ENCODE results near the gene CBY1. TPM values are rescaled to one million over a fixed set of nuclear protein-coding genes. Genes with fewer than 3 reads are reported as not detected.
"Not testable (repeated sequence)": the region's sequence is repeated elsewhere in the genome, so short reads cannot be mapped to it uniquely, and the experiment has no call there.

The CBY1 gene
- total RNA-seq, 2 experiments from 2014 or later: 3.5 to 12.8 TPM

GRCh38 chr22:38641476-38642040 lies 14.9 kb upstream of the CBY1 start:
- H3K9me2 ChIP-seq (ENCODE audit: insufficient read depth, low read length): no peaks in the 10 kb centered on the region
- TF ChIP-seq EZH2phosphoT487 (IDR thresholded peaks at IDR 0.05; ENCODE audit: borderline replicate concordance, low read depth, low read length) (no peak), CTCF (conservative IDR thresholded peaks at IDR 0.05; ENCODE audit: low read length) (no peak)
- H2AFZ ChIP-seq (ENCODE audit: low read length): no peak overlapping the region
- no peak overlapping the region for H3K4me2 ChIP-seq (ENCODE audit: low read length)
- ChIA-PET CTCF (ENCODE audit: unreplicated experiment) (no interaction called here), POLR2A (interaction anchor here (0.7 kb wide), 1 partner anchor 10 kb away, joined by 5 read pairs; no protein-coding TSS in a partner anchor)
- no peaks in the 10 kb centered on the region for H3K4me1 ChIP-seq (ENCODE audit: insufficient read depth, low read length, poor library complexity, severe bottlenecking)
- intact Hi-C loops (cut with micrococcal nuclease; ENCODE audit: unreplicated experiment): no loop called here
- H3K36me3 ChIP-seq (ENCODE audit: insufficient read depth, low read length): no peaks in the 10 kb centered on the region
- BruUV-seq (replicated peaks): no TSS peak
- H3K79me2 ChIP-seq (ENCODE audit: insufficient read depth, low read depth, low read length): no peaks in the 10 kb centered on the region
- no peak overlapping the region for H3K4me3 ChIP-seq (ENCODE audit: low read depth, low read length, poor library complexity, severe bottlenecking)
- H3K27ac ChIP-seq (ENCODE audit: low read depth, low read length, poor library complexity, severe bottlenecking): no peak overlapping the region
- no peaks in the 10 kb centered on the region for H4K20me1 ChIP-seq (ENCODE audit: insufficient read depth, low read length)
- DNase-seq (ENCODE audit: low spot score): no peak
- no peaks in the 10 kb centered on the region for H3K9me3 ChIP-seq (ENCODE audit: low read length)

GRCh38 chr22:38644245-38644644 lies 12.2 kb upstream of the CBY1 start:
- H4K20me1 ChIP-seq (ENCODE audit: insufficient read depth, low read length); intact Hi-C loops (cut with micrococcal nuclease; ENCODE audit: unreplicated experiment); H3K9me3 ChIP-seq (ENCODE audit: low read length); CTCF ChIA-PET (ENCODE audit: unreplicated experiment); H2AFZ ChIP-seq (ENCODE audit: low read length); H3K79me2 ChIP-seq (ENCODE audit: insufficient read depth, low read depth, low read length); H3K4me2 ChIP-seq (ENCODE audit: low read length); H3K36me3 ChIP-seq (ENCODE audit: insufficient read depth, low read length); POLR2A ChIA-PET; H3K4me3 ChIP-seq (ENCODE audit: low read depth, low read length, poor library complexity, severe bottlenecking); H3K27ac ChIP-seq (ENCODE audit: low read depth, low read length, poor library complexity, severe bottlenecking); H3K4me1 ChIP-seq (ENCODE audit: insufficient read depth, low read length, poor library complexity, severe bottlenecking); DNase-seq (ENCODE audit: low spot score); BruUV-seq (replicated peaks); H3K9me2 ChIP-seq (ENCODE audit: insufficient read depth, low read length): not testable (repeated sequence)

GRCh38 chr22:38645430-38645829 lies 11.0 kb upstream of the CBY1 start:
- no TSS peak for BruUV-seq (replicated peaks)
- H3K79me2 ChIP-seq (ENCODE audit: insufficient read depth, low read depth, low read length): no peaks in the 10 kb centered on the region
- H4K20me1 ChIP-seq (ENCODE audit: insufficient read depth, low read length): 0 out of 2 replicates have a peak, but pooled peaks cover 4% of the 10 kb centered on the region
- H3K9me3 ChIP-seq (ENCODE audit: low read length): no peaks in the 10 kb centered on the region
- H3K27ac ChIP-seq (ENCODE audit: low read depth, low read length, poor library complexity, severe bottlenecking): no peak overlapping the region
- no peak for DNase-seq (ENCODE audit: low spot score)
- intact Hi-C loops (cut with micrococcal nuclease; ENCODE audit: unreplicated experiment): no loop called here
- CTCF ChIA-PET (ENCODE audit: unreplicated experiment): no interaction called here
- H2AFZ ChIP-seq (ENCODE audit: low read length): no peak overlapping the region
- TF ChIP-seq CTCF (conservative IDR thresholded peaks at IDR 0.05; ENCODE audit: low read length) (no peak), EZH2phosphoT487 (IDR thresholded peaks at IDR 0.05; ENCODE audit: borderline replicate concordance, low read depth, low read length) (no peak)
- no peak overlapping the region for H3K4me2 ChIP-seq (ENCODE audit: low read length)
- POLR2A ChIA-PET: no interaction called here
- H3K4me3 ChIP-seq (ENCODE audit: low read depth, low read length, poor library complexity, severe bottlenecking): no peak overlapping the region
- H3K9me2 ChIP-seq (ENCODE audit: insufficient read depth, low read length): no peaks in the 10 kb centered on the region
- no peaks in the 10 kb centered on the region for H3K36me3 ChIP-seq (ENCODE audit: insufficient read depth, low read length)
- no peaks in the 10 kb centered on the region for H3K4me1 ChIP-seq (ENCODE audit: insufficient read depth, low read length, poor library complexity, severe bottlenecking)
